CD4-positive, alpha-beta T cell (primary cell): Measurements from ENCODE around the gene SMOC2. TPM values are rescaled to one million over a fixed set of nuclear protein-coding genes. Genes with fewer than 3 reads are reported as not detected.
"Not testable (repeated sequence)": the region's sequence is repeated elsewhere in the genome, so short reads cannot be mapped to it uniquely, and the experiment has no call there.

Experiments used
- ATAC-seq: fragments of 200-7000 bp; cut with Tn5 transposase; one replicate; pipeline ENCODE4 v1.10.0; 2022; ENCODE audit warnings: mild to moderate bottlenecking; ENCODE audit not compliant: poor library complexity
- CTCF ChIA-PET: fragments of 350-600 bp; sonication (Branson Sonifier 250); formaldehyde crosslinking; loops from one replicate; lab custom pipeline; 2021; ENCODE audit warnings: antibody characterized with exemption, inconsistent platforms; lab: Charles Lee
- POLR2A ChIA-PET: fragments of 350-600 bp; sonication (Branson Sonifier 250); formaldehyde crosslinking; loops from one replicate; lab custom pipeline; 2021; ENCODE audit warnings: antibody characterized with exemption, inconsistent platforms; lab: Charles Lee
- DNase-seq, 14 experiments: peaks; one replicate each; pipeline ENCODE4 v3.0.0-alpha.2; 2013 to 2020; ENCODE audit warnings: mixed read lengths in 2 of 14
- H3K27ac ChIP-seq, 2 donors: one replicate each; pipeline versions ENCODE4 v1.5.1 to v1.7.0; 2013; ENCODE audit warnings: low read length in 2 of 2, low read depth in 1 of 2, mild to moderate bottlenecking in 1 of 2
- H3K27me3 ChIP-seq, 2 experiments: 1 replicate in 1 of 2; 2 replicates in 1 of 2; pipeline versions ENCODE4 v1.6.1 to v1.7.0; 2013; ENCODE audit warnings: low read length in 2 of 2, control low read depth in 1 of 2, mild to moderate bottlenecking in 1 of 2, moderate library complexity in 1 of 2; ENCODE audit not compliant: insufficient read depth in 2 of 2, control insufficient read depth in 1 of 2
- H3K36me3 ChIP-seq: one replicate; pipeline ENCODE4 v1.6.1; 2013; ENCODE audit warnings: low read length, control low read depth; ENCODE audit not compliant: insufficient read depth
- H3K4me1 ChIP-seq: one replicate; pipeline ENCODE4 v1.6.1; 2013; ENCODE audit warnings: low read length, control low read depth; ENCODE audit not compliant: insufficient read depth
- H3K4me3 ChIP-seq: one replicate; pipeline ENCODE4 v1.5.1; 2013; ENCODE audit warnings: mild to moderate bottlenecking, low read length, moderate library complexity
- H3K9me3 ChIP-seq, 2 experiments: 1 replicate in 1 of 2; 2 replicates in 1 of 2; pipeline versions ENCODE4 v1.6.1 to v1.7.0; 2013; ENCODE audit warnings: low read length in 2 of 2, mild to moderate bottlenecking in 2 of 2, control low read depth in 1 of 2, moderate library complexity in 1 of 2; ENCODE audit not compliant: control insufficient read depth in 1 of 2, insufficient read depth in 1 of 2
- H3K27ac Mint-ChIP-seq: one replicate; pipeline ENCODE4 v1.8.0; 2020; ENCODE audit warnings: mixed read lengths
- H3K27me3 Mint-ChIP-seq: one replicate; pipeline ENCODE4 v1.8.0; 2021; ENCODE audit warnings: mixed read lengths
- H3K36me3 Mint-ChIP-seq: one replicate; pipeline ENCODE4 v1.8.0; 2021; ENCODE audit warnings: low read depth, mixed read lengths
- H3K4me1 Mint-ChIP-seq: one replicate; pipeline ENCODE4 v1.8.0; 2021; ENCODE audit warnings: low read depth, mixed read lengths
- H3K4me3 Mint-ChIP-seq: one replicate; pipeline ENCODE4 v1.8.0; 2020; ENCODE audit warnings: mild to moderate bottlenecking, mixed read lengths
- H3K9me3 Mint-ChIP-seq: one replicate; pipeline ENCODE4 v1.8.0; 2020; ENCODE audit warnings: mixed read lengths
- CTCF ChIP-seq: fragments of 200-600 bp; IDR thresholded peaks from one replicate; pipeline ENCODE4 v1.8.0; 2022; ENCODE audit warnings: antibody characterized with exemption, mild to moderate bottlenecking
- intact Hi-C, 2 experiments: fragments of 100-400 bp; cut with DNase I in 1 of 2; cut with micrococcal nuclease in 1 of 2; formaldehyde crosslinking; loops; one replicate each; pipeline versions ENCODE4 v1.15.1 to v1.9.0; 2023 to 2025; cut with DNase I, micrococcal nuclease
- total RNA-seq, 174 experiments: library from RNA in 2 of 174; stranded (reverse) in 2 of 174; gene quantifications; one replicate each; pipeline ENCODE4 v1.2.3 and lab custom pipeline; 2021 to 2026

SMOC2 gene
- total RNA-seq, 2 experiments from 2014 or later: not detected

- Histone ChIP-seq H3K4me1 (no peaks in the 10 kb centered on the region), H3K27me3 (no peaks in the 10 kb centered on the region), H3K9me3 (no peaks in the 10 kb centered on the region), H3K4me3 (no peak overlapping the region), H3K36me3 (no peaks in the 10 kb centered on the region), H3K27ac (no peak overlapping the region)
- ChIA-PET POLR2A (no interaction called here), CTCF (no interaction called here)
- no peaks in the 10 kb centered on the region for H3K36me3 Mint-ChIP-seq
- H3K27me3 Mint-ChIP-seq: peaks cover 11% of the 10 kb centered on the region
- H3K4me1 Mint-ChIP-seq: no peaks in the 10 kb centered on the region
- intact Hi-C loops: no loop called here
- no peak for DNase-seq
- ATAC-seq: no peak
- H3K9me3 Mint-ChIP-seq: no peaks in the 10 kb centered on the region
- no peak for TF ChIP-seq CTCF
- no peak overlapping the region for H3K4me3 Mint-ChIP-seq
- H3K27ac Mint-ChIP-seq: no peak overlapping the region
Observed at GRCh38 chr6:168536196-168536595, 95.2 kb downstream of the SMOC2 start.

DNA sequence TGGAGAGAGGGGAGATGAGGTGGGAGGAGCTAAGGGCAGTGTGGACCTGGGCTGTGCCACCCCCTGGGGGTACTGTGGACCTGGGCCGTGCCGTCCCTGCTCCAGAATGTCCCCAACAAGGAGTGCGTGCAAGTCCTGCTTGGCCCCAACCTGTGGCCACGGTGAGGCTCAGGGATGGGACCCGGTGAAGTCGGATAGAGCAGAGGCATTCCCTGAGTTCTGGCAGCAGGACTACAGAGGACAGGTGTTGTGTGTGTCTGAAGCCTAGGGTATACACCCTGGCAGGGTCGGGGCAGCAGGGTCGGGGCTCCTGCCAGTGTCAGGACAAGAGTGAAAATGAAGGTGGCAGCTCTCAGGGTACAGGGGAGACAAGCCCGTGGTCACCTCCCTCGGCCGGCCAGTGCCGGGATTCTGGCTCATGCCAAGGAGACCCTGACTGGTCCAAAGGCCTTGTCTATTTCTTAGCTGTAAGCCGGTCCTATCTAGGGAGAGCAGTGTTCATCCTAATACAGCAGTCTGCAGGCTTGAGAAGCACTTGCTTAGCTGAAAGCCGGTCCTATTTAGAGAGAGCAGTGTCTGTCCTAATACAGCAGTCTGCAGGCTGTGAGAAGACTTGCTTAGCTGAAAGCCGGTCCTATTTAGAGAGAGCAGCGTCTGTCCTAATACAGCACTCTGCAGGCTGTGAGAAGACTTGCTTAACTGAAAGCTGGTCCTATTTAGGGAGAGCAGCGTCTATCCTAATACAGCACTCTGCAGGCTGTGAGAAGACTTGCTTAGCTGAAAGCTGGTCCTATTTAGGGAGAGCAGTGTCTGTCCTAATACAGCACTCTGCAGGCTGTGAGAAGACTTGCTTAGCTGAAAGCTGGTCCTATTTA lies 95.9 kb downstream of the SMOC2 start:
- H3K36me3 Mint-ChIP-seq: no peaks in the 10 kb centered on the region
- H3K9me3 ChIP-seq: no peaks in the 10 kb centered on the region
- no peak for ATAC-seq
- no peaks in the 10 kb centered on the region for H3K27me3 ChIP-seq
- no peak for TF ChIP-seq CTCF
- H3K4me3 Mint-ChIP-seq: no peak overlapping the region
- H3K27ac Mint-ChIP-seq: no peak overlapping the region
- H3K4me3 ChIP-seq: no peak overlapping the region
- intact Hi-C loops: no loop called here
- ChIA-PET CTCF (no interaction called here), POLR2A (no interaction called here)
- H3K4me1 ChIP-seq: no peaks in the 10 kb centered on the region
- DNase-seq: no peak
- no peaks in the 10 kb centered on the region for H3K9me3 Mint-ChIP-seq
- H3K36me3 ChIP-seq: no peaks in the 10 kb centered on the region
- H3K4me1 Mint-ChIP-seq: no peaks in the 10 kb centered on the region
- peaks cover 11% of the 10 kb centered on the region for H3K27me3 Mint-ChIP-seq
- H3K27ac ChIP-seq: no peak overlapping the region

GRCh38 chr6:168537540-168537884 lies 96.5 kb downstream of the SMOC2 start:
- Mint-ChIP-seq H3K9me3 (no peaks in the 10 kb centered on the region), H3K27me3 (peaks cover 11% of the 10 kb centered on the region), H3K27ac (no peak overlapping the region), H3K36me3 (no peaks in the 10 kb centered on the region), H3K4me3 (no peak overlapping the region), H3K4me1 (no peaks in the 10 kb centered on the region)
- Histone ChIP-seq H3K9me3 (no peaks in the 10 kb centered on the region), H3K36me3 (no peaks in the 10 kb centered on the region), H3K27ac (no peak overlapping the region), H3K4me3 (no peak overlapping the region), H3K27me3 (no peaks in the 10 kb centered on the region), H3K4me1 (no peaks in the 10 kb centered on the region)
- ATAC-seq (no peak), DNase-seq (no peak)
- POLR2A ChIA-PET: no interaction called here
- CTCF ChIA-PET: no interaction called here
- TF ChIP-seq CTCF: no peak
- intact Hi-C loops: no loop called here

DNA sequence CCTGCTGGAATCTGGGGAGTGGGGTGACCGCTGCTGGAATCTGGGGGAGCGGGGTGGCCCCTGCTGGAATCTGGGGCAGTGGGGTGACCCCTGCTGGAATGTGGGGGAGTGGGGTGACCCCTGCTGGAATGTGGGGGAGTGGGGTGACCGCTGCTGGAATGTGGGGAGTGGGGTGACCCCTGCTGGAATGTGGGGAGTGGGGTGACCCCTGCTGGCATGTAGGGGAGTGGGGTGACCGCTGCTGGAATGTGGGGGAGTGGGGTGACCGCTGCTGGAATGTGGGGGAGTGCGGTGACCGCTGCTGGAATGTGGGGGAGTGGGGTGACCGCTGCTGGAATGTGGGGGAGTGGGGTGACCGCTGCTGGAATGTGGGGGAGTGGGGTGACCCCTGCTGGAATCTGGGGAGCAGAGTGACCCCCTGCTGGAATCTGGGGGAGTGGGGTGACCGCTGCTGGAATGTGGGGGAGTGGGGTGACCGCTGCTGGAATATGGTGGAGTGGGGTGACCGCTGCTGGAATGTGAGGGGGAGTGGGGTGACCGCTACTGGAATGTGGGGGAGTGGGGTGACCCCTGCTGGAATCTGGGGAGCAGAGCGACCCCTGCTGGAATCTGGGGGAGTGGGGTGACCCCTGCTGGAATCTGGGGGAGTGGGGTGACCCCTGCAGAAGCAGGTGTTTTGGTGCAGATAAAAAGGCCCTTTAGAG lies 97.4 kb downstream of the SMOC2 start:
- H3K4me1 Mint-ChIP-seq, H3K4me3 Mint-ChIP-seq, H3K4me1 ChIP-seq, H3K27me3 ChIP-seq, intact Hi-C loops, H3K9me3 Mint-ChIP-seq, DNase-seq, H3K27ac Mint-ChIP-seq, H3K9me3 ChIP-seq, ATAC-seq, H3K4me3 ChIP-seq, H3K27ac ChIP-seq, H3K36me3 ChIP-seq, POLR2A ChIA-PET, H3K36me3 Mint-ChIP-seq, CTCF ChIA-PET: not testable (repeated sequence)
- peaks cover 11% of the 10 kb centered on the region for H3K27me3 Mint-ChIP-seq
